Activated CD4-positive, CD25-positive, alpha-beta regulatory T cell treated with anti-CD3 and anti-CD28 coated beads, Interleukin-2, amount 50 U/mL, for 24 hours (primary cell): Measurements from ENCODE around the gene KREMEN1.

Source experiments
- ATAC-seq, 2 donors: fragments of 150-1000 bp; cut with Tn5 transposase; one replicate each; pipeline ENCODE4 v1.10.0; 2021; ENCODE audit warnings: mild to moderate bottlenecking in 1 of 2, moderate library complexity in 1 of 2

KREMEN1 gene

DNA sequence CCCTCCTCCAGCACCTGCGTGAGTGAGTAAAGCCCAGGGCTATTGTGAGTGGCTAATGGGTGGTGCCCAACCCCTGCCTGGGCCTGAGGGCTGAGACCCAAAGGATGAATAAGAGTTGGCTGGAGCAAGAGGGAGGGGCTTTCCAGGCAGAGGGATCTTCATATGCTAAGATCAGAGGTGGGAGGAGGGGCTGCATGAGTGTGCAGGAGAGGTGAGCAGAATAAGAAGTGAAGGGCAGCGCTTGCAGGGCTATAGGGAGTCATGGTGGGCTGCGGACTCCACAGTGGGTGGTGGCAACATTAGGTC, 136.7 kb downstream of the KREMEN1 start:
- ATAC-seq = no peak

DNA sequence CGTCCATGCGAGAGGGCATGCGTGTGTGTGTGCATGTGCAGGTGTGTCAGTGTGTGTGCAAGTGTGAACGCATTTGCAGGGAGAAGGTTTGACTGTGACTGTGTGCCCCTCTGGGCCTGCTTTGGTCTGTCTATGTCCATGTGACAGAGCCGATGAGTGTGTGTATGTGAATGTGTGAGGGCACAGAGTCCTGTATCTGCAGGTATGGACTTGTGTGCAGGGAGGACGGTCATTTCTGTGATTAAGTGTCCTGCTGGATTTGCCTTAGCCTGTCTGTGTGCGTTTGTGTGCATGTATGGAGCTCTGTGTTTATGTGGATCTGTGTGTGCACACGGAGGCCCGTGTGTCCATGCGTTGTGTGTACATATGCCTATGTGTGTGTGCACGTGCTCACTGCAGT, 138.2 kb downstream of the KREMEN1 start:
- no peak for ATAC-seq

DNA sequence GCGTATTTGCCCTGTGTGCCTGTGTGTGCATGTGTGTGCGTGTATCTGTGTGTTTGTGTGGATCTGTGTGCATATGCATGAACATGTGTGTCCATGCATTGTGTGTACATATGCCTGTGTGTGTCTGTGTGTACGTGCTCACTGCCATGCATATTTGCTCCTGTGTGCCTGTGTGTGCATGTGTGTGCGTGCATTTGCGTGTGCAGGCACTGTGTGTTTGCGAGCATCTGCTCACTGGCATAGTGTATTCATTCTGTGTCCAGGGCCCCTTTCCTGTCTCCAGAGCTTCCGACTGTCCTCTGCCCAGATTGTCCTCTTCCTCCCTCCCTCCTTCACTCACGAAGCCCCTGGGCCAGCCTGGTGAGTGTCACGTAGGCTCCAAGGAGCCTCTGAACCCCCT, 138.6 kb downstream of the KREMEN1 start:
- no peak for ATAC-seq

DNA sequence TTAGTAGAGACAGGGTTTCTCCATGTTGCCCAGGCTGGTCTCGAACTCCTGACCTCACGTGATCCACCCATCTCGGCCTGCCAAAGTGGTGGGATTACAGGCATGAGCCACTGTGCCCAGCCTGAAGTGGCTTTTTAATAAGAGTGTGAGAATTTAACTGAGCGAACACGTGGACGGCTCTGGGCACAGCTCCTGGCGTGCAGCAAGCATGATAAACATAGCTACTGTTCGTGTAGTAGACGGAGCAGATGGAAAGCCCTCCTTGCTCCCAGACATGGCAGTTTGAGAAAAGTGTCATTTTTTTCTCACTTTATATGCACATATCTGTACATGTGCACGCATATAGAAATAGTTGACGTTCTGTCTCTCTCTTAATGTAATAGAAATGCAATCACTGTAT, 139.9 kb downstream of the KREMEN1 start:
- no peak for ATAC-seq

DNA sequence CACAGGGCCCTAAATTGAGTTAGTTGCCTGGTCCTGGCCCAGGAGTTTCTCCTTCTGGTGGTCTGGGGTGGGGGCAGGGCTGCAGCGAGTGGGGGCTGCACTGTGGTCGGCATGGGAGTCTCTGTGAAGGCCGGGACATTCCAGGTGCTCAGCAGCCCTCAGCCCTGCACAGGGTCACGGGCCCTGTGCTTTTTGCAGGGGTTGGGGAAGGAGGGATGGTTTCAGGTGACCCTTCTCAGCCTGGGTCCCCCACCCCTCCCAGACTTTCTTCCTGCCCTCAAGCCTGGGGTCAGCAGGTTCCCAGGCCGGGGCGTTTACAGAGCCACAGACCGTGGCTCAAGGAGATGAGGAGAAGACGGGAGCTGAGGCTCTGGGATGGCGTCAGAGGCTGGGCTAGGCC, 140.7 kb downstream of the KREMEN1 start:
- no peak for ATAC-seq

DNA sequence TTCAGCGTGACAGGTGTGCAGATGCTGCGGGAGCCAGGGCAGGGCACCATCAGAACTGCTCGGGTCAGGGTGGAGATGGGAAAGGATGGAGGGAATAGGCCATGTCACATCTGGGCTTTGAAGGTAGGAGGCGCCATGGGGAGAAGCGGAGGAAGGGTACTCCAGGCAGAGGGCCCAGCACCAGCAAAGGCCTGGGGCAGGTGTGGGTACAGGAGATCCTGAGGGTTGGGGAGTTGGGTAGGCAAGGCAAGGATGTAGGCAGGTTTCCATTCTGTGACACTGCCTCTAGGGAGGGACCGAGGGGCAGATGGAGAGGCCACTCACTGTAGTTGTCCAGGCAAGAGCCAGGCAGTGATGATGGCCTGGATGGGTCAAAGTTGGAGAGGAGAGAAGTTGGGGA, 141.4 kb downstream of the KREMEN1 start:
- ATAC-seq = no peak

DNA sequence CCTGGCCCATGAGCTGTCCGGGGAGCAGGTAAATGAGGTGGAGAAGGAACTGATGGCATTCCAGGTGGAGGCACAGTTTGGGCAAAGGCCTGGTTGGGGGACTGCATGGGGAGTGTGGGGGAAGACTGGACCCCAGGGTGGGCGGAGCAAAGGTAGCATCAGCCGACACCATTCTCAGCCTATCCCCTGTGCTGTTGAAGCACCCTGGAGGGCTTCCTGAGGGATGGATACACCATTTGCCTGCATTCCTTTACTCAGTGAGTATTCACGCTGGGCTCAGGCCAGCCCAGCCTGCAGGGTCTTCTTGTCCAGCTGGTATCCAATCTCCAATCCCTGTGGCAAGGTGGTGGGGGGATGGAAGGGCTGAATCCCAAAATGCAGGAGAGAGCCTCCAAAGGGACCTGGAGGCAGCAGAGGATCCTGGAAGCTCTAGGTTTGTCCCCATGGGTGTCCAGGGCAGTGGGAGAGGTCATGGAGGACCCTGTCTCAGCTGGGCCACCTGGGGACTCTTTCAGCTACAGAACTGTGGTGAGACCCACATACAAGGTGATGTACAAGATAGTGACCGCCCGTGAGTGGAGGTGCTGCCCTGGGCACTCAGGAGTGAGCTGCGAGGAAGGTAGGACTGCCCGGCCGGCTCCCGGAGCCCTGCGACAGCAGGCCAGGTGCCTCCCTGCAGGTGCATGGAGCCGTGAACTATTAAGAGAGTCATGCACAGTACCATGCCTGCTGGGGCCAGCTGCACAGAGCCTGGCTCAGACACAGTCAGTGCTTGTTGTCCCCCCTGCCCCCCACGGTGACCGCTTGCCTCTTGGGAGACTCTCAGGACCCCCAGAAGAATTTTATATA, 142.4 kb downstream of the KREMEN1 start:
- no peak for ATAC-seq

DNA sequence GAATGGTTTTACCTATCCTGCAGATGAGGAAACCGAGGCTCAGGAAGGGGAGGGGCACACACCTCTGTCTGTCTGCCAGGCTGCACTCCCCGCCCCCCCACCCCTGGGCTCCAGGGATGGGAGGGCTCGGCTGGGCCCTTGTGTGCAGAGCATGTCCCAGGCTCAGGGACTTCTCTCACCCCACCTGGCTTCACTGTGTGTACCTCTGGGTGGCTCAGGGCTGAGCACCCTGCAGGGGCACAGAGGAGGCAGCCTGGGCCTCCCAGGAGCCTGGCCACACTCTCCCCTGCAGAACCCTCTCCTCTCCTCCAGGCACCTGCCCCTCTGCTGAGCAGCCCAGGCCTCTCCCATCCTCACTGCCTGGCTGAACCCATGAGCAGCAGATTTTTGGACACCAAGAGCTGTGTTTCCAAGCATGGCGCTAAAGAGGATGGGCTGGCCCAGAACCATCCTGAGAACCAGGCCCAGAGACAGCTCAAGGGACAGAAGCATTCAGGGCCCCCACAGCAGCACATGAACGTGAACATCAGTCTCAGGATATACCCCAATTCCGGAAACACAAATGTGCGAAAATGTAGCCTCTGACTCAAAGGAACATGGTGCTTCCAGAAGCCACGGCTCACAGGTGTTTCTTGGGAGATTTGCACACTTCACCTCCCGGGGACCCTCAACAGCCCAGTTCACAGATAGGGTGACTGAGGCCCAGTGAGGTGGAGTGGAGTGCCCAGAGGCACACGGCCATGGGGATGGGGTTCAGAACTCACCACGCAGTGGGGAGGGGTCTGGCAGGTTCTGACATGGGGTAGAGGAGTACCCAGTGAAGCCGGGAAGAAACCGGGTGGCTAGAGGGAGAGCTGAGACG, 143.4 kb downstream of the KREMEN1 start:
- ATAC-seq = no peak

DNA sequence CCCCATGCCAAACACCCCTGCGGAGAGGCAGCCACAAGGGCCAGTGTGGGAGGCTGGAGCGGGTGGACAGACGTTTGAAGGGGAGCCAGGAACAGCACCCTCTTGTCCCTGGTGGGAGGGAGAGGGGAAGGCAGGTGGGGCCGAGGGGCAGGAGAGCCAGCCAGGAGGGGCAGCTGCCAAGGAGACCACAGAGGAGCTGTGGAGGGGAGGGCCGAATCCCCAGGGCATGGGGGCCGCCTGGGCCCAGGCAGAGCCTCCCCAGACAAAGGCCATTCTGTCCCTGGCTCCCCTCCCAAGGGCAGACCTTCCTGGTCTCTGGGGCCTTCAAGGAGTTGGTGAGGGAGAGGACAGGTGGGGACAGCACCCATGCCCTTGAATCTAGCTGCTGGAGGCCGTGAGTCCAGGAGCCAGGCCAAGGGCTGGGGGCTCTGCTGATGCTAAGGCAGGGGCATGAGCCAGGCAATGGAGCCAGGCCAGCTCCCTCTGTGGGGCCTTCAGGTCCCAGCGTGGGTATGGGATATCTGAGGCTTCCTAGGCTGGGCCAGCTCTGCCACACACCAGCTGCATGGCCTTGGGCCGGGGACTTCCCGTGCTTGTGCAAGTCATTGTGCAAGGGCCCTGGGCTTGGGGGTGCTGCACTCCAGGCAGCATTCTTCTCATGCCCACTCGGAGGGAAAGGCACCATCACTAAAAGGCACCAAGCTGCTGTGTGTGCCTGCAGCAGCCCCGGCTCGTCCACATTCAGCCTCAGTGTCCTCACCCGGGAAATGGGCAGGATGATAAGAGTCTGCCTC, 144.2 kb downstream of the KREMEN1 start:
- no peak for ATAC-seq
